PC-9 (cell line): ENCODE results near the gene ELF4.

Experiments used
- CTCF ChIP-seq: fragments of 200-600 bp; sonication (generic); conservative IDR thresholded peaks from 2 replicates; pipeline ENCODE4 v1.6.1; 2017; ENCODE audit warnings: mixed run types, antibody characterized with exemption, mild to moderate bottlenecking, moderate library complexity
- EZH2 ChIP-seq: fragments of 200-600 bp; sonication (generic); IDR thresholded peaks from 2 replicates; pipeline ENCODE4 v1.8.0; 2017; ENCODE audit warnings: antibody characterized with exemption, low read depth

DNA sequence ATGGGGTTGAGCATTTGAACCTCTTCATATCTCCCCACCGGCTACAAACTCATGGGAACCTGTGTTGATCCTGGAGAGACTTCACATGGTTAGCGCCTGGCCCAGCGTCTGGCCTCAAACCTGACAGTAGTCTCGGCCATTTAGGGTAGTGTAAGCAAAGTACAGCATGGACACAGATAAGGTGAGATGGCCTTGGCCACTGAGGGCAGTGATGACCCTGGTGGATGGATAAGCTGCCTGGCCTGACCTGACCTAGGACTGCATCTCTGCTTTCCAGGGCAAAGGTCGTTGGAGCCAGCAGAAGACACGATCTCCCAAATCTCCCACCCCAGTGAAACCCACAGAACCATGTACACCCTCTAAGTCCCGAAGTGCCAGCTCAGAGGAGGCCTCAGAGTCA lies 76.1 kb downstream of the ELF4 start:
- TF ChIP-seq CTCF (no peak), EZH2 (no peak)
